ENCODE results near the gene BRMS1L. TPM values are rescaled to one million over a fixed set of nuclear protein-coding genes. Genes with fewer than 3 reads are reported as not detected.
"Not testable (repeated sequence)": the region's sequence is repeated elsewhere in the genome, so short reads cannot be mapped to it uniquely, and the experiment has no call there.

The BRMS1L gene
- total RNA-seq, 6 experiments from 2014 or later, result 7.1 to 10.1 (median 8.4) TPM

- H3K4me3 Mint-ChIP-seq, result no peak overlapping the region
- peak; percentile 47 for DNase-seq
- H3K27ac Mint-ChIP-seq, result no peak overlapping the region
- H3K4me1 Mint-ChIP-seq (ENCODE audit: low read depth), result peaks cover 18% of the 10 kb centered on the region
- no peaks in the 10 kb centered on the region for H3K9me3 Mint-ChIP-seq
- peak; percentile 79 for TF ChIP-seq CTCF (IDR thresholded peaks at IDR 0.05)
- H3K27me3 Mint-ChIP-seq (ENCODE audit: insufficient read depth), result peaks cover 3% of the 10 kb centered on the region; the same call in 1 of the 2 replicates
- H3K36me3 Mint-ChIP-seq (ENCODE audit: low read depth), result no peaks in the 10 kb centered on the region
Measured at GRCh38 chr14:35818346-35819115, 7.6 kb upstream of the BRMS1L start.

DNA sequence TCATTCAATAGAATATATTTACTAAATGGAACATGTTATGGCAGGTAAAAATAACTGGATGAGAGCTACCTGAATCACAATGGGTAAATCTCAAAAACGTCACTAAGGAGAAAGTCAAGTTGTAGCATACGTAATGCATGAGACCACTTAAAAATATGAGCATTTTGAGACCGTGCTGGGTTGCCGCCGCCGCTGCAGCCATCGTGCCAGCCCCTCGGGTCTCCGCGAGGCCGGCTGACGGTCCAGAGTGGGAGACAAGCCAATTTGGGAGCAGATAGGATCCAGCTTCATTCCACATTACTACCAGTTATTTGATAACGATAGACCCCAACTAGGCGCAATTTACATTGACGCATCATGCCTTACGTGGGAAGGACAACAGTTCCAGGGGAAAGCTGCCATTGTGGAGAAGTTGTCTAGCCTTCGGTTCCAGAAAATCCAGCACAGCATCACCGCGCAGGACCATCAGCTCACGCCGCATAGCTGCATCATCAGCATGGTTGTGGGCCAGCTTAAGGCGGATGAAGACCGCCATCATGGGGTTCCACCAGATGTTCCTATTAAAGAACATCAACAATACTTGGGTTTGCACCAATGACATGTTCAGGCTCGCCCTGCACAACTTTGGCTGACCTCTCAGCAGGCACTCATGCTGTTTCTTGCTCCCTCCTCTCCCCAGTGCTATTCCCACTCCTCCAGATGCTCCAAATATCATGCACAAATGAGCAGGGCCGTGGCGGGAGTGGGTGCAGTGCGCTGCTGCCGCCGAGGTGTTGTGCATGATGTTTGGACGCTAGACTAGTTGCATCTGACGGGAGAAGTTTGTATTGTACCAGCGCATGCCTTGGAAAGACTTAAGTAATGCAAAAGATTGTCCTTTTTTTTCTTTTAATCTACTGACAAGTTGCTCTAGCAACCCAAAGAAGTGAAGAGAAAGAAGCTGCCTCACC is 6.3 kb upstream of the BRMS1L start:
- DNase-seq, result no peak
- peaks cover 3% of the 10 kb centered on the region; the same call in 1 of the 2 replicates for H3K27me3 Mint-ChIP-seq (ENCODE audit: insufficient read depth)

DNA sequence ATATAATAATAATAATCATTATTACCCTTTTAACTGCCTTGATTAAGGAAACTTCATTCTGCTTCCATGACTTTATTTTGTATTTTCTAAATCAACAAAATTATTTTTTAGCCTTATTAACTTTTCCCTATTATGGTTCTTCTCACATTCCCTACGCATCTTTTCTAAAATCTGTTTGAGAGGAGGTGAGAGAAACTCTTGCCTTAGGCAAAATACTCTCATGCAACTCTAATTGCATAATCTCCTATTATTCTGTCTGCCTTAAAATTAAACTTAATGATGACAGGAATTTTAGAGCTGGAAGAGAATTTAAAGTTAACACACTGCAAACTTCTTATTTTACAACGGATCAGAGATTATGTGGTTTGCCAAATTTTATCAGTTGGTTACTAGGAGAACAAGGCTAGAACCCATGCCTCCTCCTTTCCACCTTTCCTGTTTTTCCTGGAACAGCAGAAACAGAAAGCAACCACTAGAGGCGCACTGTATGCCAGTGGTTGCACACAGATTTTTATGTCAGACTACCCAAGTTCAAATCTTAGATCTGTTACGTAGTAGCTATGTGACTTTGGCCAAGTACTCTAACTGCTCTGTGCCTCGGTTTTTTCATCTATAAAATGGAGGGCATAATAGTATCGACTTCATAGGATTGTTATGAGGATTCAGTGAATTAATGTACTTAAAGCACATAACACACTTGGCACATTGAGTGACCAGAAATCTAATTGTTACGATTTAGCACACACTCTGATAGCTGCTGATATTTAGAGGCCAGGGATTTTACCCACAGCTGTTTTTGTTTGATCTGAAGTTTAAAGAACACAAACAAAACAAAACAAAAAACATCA is 4.3 kb upstream of the BRMS1L start:
- no peak overlapping the region for H3K27ac Mint-ChIP-seq
- no peaks in the 10 kb centered on the region for H3K36me3 Mint-ChIP-seq (ENCODE audit: low read depth)
- peak; percentile 36 for DNase-seq
- H3K4me1 Mint-ChIP-seq (ENCODE audit: low read depth), result peaks cover 24% of the 10 kb centered on the region
- TF ChIP-seq CTCF (IDR thresholded peaks at IDR 0.05), result peak; percentile 93
- no peak overlapping the region for H3K4me3 Mint-ChIP-seq
- H3K27me3 Mint-ChIP-seq (ENCODE audit: insufficient read depth), result no peaks in the 10 kb centered on the region
- no peaks in the 10 kb centered on the region for H3K9me3 Mint-ChIP-seq

More for the DNA sequence above, 6.3 kb upstream of the BRMS1L start:
- Mint-ChIP-seq H3K4me1 (ENCODE audit: low read depth) (peaks cover 18% of the 10 kb centered on the region), H3K36me3 (ENCODE audit: low read depth) (no peaks in the 10 kb centered on the region), H3K9me3 (no peaks in the 10 kb centered on the region), H3K4me3 (no peak overlapping the region), H3K27ac (no peak overlapping the region)
- TF ChIP-seq CTCF (IDR thresholded peaks at IDR 0.05), result no peak

DNA sequence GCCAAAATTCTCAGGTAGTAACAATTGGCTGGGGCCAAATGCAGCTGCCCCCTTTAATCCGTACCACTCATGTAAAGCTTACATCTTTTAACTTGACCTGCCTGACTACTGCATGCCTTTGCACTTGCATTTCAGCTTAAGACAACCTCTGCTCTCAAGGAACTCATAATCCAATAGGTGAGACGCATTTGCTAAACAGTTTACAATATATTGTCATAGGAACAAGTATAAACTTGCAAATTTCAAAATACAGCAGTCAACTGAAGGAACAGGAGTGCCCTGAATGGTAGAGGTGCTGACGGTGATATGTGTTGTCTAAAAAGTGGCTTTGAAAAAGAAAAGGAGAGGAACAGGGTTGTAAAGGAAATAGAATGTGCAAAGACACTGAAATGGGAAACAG is 3.6 kb upstream of the BRMS1L start:
- no peaks in the 10 kb centered on the region for H3K36me3 Mint-ChIP-seq (ENCODE audit: low read depth)
- no peaks in the 10 kb centered on the region for H3K27me3 Mint-ChIP-seq (ENCODE audit: insufficient read depth)
- no peaks in the 10 kb centered on the region for H3K9me3 Mint-ChIP-seq
- peaks cover 28% of the 10 kb centered on the region for H3K4me1 Mint-ChIP-seq (ENCODE audit: low read depth)
- DNase-seq, result no peak
- no peak overlapping the region for H3K4me3 Mint-ChIP-seq
- no peak for TF ChIP-seq CTCF (IDR thresholded peaks at IDR 0.05)
- H3K27ac Mint-ChIP-seq, result no peak overlapping the region

DNA sequence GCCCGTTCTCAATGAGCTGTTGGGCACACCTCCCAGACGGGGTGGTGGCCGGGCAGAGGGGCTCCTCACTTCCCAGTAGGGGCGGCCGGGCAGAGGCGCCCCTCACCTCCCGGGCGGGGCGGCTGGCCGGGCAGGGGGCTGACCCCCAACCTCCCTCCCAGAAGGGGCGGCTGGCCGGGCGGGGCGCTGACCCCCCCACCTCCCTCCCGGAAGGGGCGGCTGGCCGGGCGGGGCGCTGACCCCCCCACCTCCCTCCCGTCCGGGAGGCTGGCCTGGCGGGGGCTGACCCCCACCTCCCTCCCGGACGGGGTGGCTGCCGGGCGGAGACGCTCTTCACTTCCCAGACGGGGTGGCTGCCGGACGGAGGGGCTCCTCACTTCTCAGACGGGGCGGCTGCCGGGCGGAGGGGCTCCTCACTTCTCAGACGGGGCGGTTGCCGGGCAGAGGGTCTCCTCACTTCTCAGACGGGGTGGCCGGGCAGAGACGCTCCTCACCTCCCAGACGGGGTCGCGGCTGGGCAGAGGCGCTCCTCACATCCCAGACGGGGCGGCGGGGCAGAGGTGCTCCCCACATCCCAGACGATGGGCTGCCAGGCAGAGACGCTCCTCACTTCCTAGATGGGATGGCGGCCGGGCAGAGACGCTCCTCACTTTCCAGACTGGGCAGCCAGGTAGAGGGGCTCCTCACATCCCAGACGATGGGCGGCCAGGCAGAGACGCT is 1.5 kb upstream of the BRMS1L start:
- not testable (repeated sequence) for DNase-seq; H3K36me3 Mint-ChIP-seq (ENCODE audit: low read depth); H3K9me3 Mint-ChIP-seq; H3K4me3 Mint-ChIP-seq; H3K27ac Mint-ChIP-seq; H3K27me3 Mint-ChIP-seq (ENCODE audit: insufficient read depth)
- H3K4me1 Mint-ChIP-seq (ENCODE audit: low read depth), result peaks cover 42% of the 10 kb centered on the region

Measured in HFFc6 (cell line).